Uterus (tissue), 2 donors: ENCODE data around the gene AHI1.
"Not testable (repeated sequence)": the region's sequence is repeated elsewhere in the genome, so short reads cannot be mapped to it uniquely, and the experiment has no call there.

ENCODE experiments used
- CTCF ChIP-seq, 4 experiments: fragments of 200-600 bp in 2 of 4; fragments of 450-650 bp in 2 of 4; sonication (generic) in 2 of 4; IDR thresholded peaks; one replicate each; pipeline ENCODE4 v1.5.1; 2016 to 2019; ENCODE audit warnings: antibody characterized with exemption in 4 of 4, mild to moderate bottlenecking in 2 of 4, moderate library complexity in 1 of 4
- POLR2A ChIP-seq, 2 donors: fragments of 450-650 bp; IDR thresholded peaks; one replicate each; pipeline ENCODE4 v1.6.1; 2016; ENCODE audit warnings: antibody characterized with exemption in 2 of 2, mild to moderate bottlenecking in 1 of 2, moderate library complexity in 1 of 2

DNA sequence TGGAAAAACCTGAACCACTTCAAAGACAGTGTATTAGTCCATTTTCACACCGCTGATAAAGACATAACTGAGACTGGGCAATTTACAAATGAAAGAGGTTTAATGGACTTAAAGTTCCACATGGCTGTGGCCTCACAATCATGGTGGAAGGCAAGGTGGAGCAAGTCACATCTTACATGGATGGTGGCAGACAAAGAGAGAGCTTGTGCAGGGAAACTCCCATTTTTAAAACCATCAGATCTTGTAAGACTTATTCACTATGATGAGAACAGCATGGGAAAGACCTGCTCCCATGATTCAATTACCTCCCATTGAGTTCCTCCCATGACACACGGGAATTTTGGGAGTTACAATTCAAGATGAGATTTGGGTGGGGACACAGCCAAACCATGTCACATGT lies 13.6 kb downstream of the AHI1 start:
- TF ChIP-seq CTCF, POLR2A (IDR thresholded peaks at IDR 0.05): not testable (repeated sequence)
